K562 (cell line): ENCODE results near the gene EPPIN. TPM values are rescaled to one million over a fixed set of nuclear protein-coding genes. Genes with fewer than 3 reads are reported as not detected.

ENCODE experiments used
- ATAC-seq: fragments of 200-7000 bp; cut with Tn5 transposase; 3 replicates; pipeline ENCODE4 v1.9.1; 2020; ENCODE audit warnings: moderate library complexity
- BruUV-seq: library from RNA; stranded (reverse); fragments of 400-500 nt; replicated peaks from 2 replicates; lab custom pipeline; 2021; lab: Mats Ljungman, UMichigan
- CTCF ChIA-PET: fragments of 300-600 bp; formaldehyde crosslinking; extraction: SDS; loops from one replicate; lab custom pipeline; 2021; ENCODE audit warnings: low intra/inter-chr PET ratio; lab: Yijun Ruan, JAX
- POLR2A ChIA-PET: fragments of 300-600, 350-650 bp; sonication (Branson Sonifier 250); formaldehyde crosslinking; extraction: SDS; loops from one replicate; lab custom pipeline; 2021; ENCODE audit warnings: antibody characterized with exemption, inconsistent platforms; lab: Yijun Ruan, JAX
- DNase-seq, 4 experiments: peaks; one replicate each; pipeline versions ENCODE4 v3.0.0 to v3.0.0-alpha.2; 2011 to 2018; ENCODE audit warnings: low spot score in 3 of 4, mixed read lengths in 3 of 4; ENCODE audit errors: extremely low read depth in 1 of 4
- FAIRE-seq: peaks from 2 replicates; lab custom pipeline; 2011; peaks lifted over from hg19 to GRCh38; lab: Jason Lieb, UNC
- H2AFZ ChIP-seq: 2 replicates; pipeline ENCODE4 v1.6.0; 2011; ENCODE audit warnings: low read depth, low read length, control low read depth, inconsistent platforms
- H3K27ac ChIP-seq: fragments of 200-600 bp; 3 replicates; pipeline ENCODE4 v1.8.0; 2011; ENCODE audit warnings: low read depth, mild to moderate bottlenecking, control low read depth, inconsistent platforms, low read length, moderate library complexity, mixed read lengths; ENCODE audit errors: extremely low read depth
- H3K27me3 ChIP-seq, 2 experiments: fragments of 300-600 bp in 1 of 2; 2 replicates in 1 of 2; 3 replicates in 1 of 2; pipeline versions ENCODE4 v1.6.0 to v1.8.0; 2011; ENCODE audit warnings: inconsistent platforms in 2 of 2, low read length in 2 of 2, mild to moderate bottlenecking in 1 of 2, mixed read lengths in 1 of 2, moderate library complexity in 1 of 2; ENCODE audit not compliant: control insufficient read depth in 2 of 2, insufficient read depth in 2 of 2
- H3K36me3 ChIP-seq: fragments of 300-600 bp; 3 replicates; pipeline ENCODE4 v1.8.0; 2011; ENCODE audit warnings: mild to moderate bottlenecking, low read length, inconsistent platforms; ENCODE audit not compliant: control insufficient read depth, insufficient read depth
- H3K4me1 ChIP-seq, 2 experiments: fragments of 200-600 bp in 1 of 2; replicated peaks in 1 of 2; 2 replicates in 1 of 2; 3 replicates in 1 of 2; pipeline versions ENCODE4 v1.5.1 to v1.8.0; 2011; ENCODE audit warnings: inconsistent platforms in 2 of 2, low read length in 2 of 2, mild to moderate bottlenecking in 1 of 2, mixed read lengths in 1 of 2, moderate library complexity in 1 of 2; ENCODE audit not compliant: control insufficient read depth in 2 of 2, insufficient read depth in 2 of 2
- H3K4me2 ChIP-seq: 2 replicates; pipeline ENCODE4 v1.6.1; 2011; ENCODE audit warnings: low read length, control low read depth, inconsistent platforms, mixed read lengths; ENCODE audit not compliant: insufficient read depth
- H3K4me3 ChIP-seq: fragments of 200-600 bp; sonication (generic), shearing (Covaris generic); 2 replicates; pipeline ENCODE4 v1.5.1; 2016; ENCODE audit warnings: control low read depth, inconsistent platforms
- H3K79me2 ChIP-seq: fragments of 200-600 bp; 3 replicates; pipeline ENCODE4 v1.8.0; 2011; ENCODE audit warnings: low read length, inconsistent platforms; ENCODE audit not compliant: control insufficient read depth, insufficient read depth
- H3K9ac ChIP-seq, 2 experiments: 2 replicates each; pipeline versions ENCODE4 v1.6.0 to v1.6.1; 2011; ENCODE audit warnings: low read depth in 2 of 2, low read length in 2 of 2, control low read depth in 1 of 2, inconsistent platforms in 1 of 2, mild to moderate bottlenecking in 1 of 2, mixed read lengths in 1 of 2; ENCODE audit not compliant: insufficient read depth in 1 of 2
- H3K9me1 ChIP-seq: one replicate; pipeline ENCODE4 v1.6.0; 2011; ENCODE audit warnings: inconsistent platforms, mild to moderate bottlenecking, low read length, moderate library complexity; ENCODE audit not compliant: control insufficient read depth, insufficient read depth
- H3K9me3 ChIP-seq: replicated peaks from 2 replicates; pipeline ENCODE4 v1.5.1; 2011; ENCODE audit warnings: low read depth, low read length, inconsistent platforms; ENCODE audit not compliant: control insufficient read depth, insufficient read depth
- H4K20me1 ChIP-seq: replicated peaks from 2 replicates; pipeline ENCODE4 v1.6.1; 2011; ENCODE audit warnings: low read length, inconsistent platforms, mixed read lengths; ENCODE audit not compliant: control insufficient read depth, insufficient read depth
- C11orf30 ChIP-seq: fragments of 450-650 bp; IDR thresholded peaks from 2 replicates; pipeline ENCODE4 v1.6.1; 2016; ENCODE audit warnings: low read depth, mild to moderate bottlenecking
- CBX5 ChIP-seq: IDR thresholded peaks from 2 replicates; pipeline ENCODE4 v1.6.1; 2014; ENCODE audit warnings: low read depth, borderline replicate concordance
- DDX20 ChIP-seq: fragments of 450-650 bp; IDR thresholded peaks from 2 replicates; pipeline ENCODE4 v1.6.1; 2016; ENCODE audit warnings: missing genetic modification characterization, low read depth, mild to moderate bottlenecking, missing compliant biosample characterization, moderate library complexity
- FOSL1 ChIP-seq: fragments of 200-800 bp; sonication (Bioruptor generic); conservative IDR thresholded peaks from 2 replicates; pipeline ENCODE4 v1.6.1; 2016; ENCODE audit warnings: missing genetic modification characterization, missing compliant biosample characterization
- HDAC2 ChIP-seq: fragments of 450-650 bp; IDR thresholded peaks from 2 replicates; pipeline ENCODE4 v1.6.1; 2016; ENCODE audit warnings: mild to moderate bottlenecking
- MEF2D ChIP-seq: conservative IDR thresholded peaks from 2 replicates; pipeline ENCODE4 v1.6.1; 2016; ENCODE audit warnings: low read depth, missing genetic modification characterization, missing compliant biosample characterization
- NUFIP1 ChIP-seq: fragments of 450-650 bp; IDR thresholded peaks from 2 replicates; pipeline ENCODE4 v1.6.1; 2018; ENCODE audit not compliant: partially characterized antibody
- PURB ChIP-seq: sonication (generic); formaldehyde crosslinking; IDR thresholded peaks from 2 replicates; pipeline ENCODE4 v1.9.0; 2021; ENCODE audit warnings: low read depth, mild to moderate bottlenecking, missing genetic modification reagents
- TAF7 ChIP-seq: fragments of 450-650 bp; IDR thresholded peaks from 2 replicates; pipeline ENCODE4 v1.6.1; 2016; ENCODE audit warnings: missing genetic modification characterization, missing compliant biosample characterization
- ZC3H8 ChIP-seq: fragments of 450-650 bp; IDR thresholded peaks from 2 replicates; pipeline ENCODE4 v1.6.1; 2017
- WGBS: fragments of 100-300 bp; shearing (Covaris generic); methylation state at CpG from one replicate; pipeline ENCODE4 v1.1.6; 2016; ENCODE audit warnings: low coverage, mixed read lengths; ENCODE audit not compliant: insufficient coverage; ENCODE audit errors: missing lambda C conversion rate; 5-methylcytosine and 5-hydroxymethylcytosine counted together
- in situ Hi-C: fragments of 300-500 bp; cut with MboI; formaldehyde crosslinking; loops from 4 replicates; pipeline ENCODE4 v1.15.0; 2018; ENCODE audit warnings: inconsistent platforms, mixed read lengths
- intact Hi-C: fragments of 100-400 bp; cut with micrococcal nuclease; formaldehyde crosslinking; loops from 2 replicates; pipeline ENCODE4 v1.14.2; 2022
- polyA plus RNA-seq, 8 experiments: library from polyadenylated mRNA; depleted of rRNA in 4 of 8; stranded (reverse) in 5 of 8; unstranded in 3 of 8; fragments of >200 nt; fragmentation: Nextera tagmentation in 2 of 8; fragmentation: Illumina TruSeq in 1 of 8; extraction: Ambion mirVana in 2 of 8; extraction: Trizol in 1 of 8; gene quantifications; 2 replicates each; pipeline versions ENCODE4 v1.2.1 to v1.2.3, GENCODE V29; 2011 to 2014; ENCODE audit warnings: inconsistent platforms in 1 of 8, missing spikeins in 1 of 8
- total RNA-seq, 7 experiments: library from RNA; depleted of rRNA in 6 of 7; stranded (reverse); fragments of >200 nt in 6 of 7; fragmentation: Illumina TruSeq in 2 of 7; extraction: Trizol in 2 of 7; gene quantifications; 2 replicates each; pipeline versions ENCODE4 v1.2.1 to v1.2.3, GENCODE V29; 2011 to 2021; ENCODE audit warnings: low replicate concordance in 1 of 7
- TF ChIP-seq, protein P1 (sequence below): fragments of 450-650 bp; formaldehyde crosslinking; IDR thresholded peaks from 2 replicates; pipeline ENCODE4 v1.4.0; 2022; ENCODE audit warnings: missing genetic modification characterization
- TF ChIP-seq, protein P2 (sequence below), 2 experiments: fragments of 450-650 bp in 1 of 2; sonication (generic) in 1 of 2; formaldehyde crosslinking in 1 of 2; IDR thresholded peaks in 1 of 2; conservative IDR thresholded peaks in 1 of 2; 2 replicates each; pipeline versions ENCODE4 v1.6.1 to v1.8.1; 2016 to 2023; ENCODE audit warnings: mild to moderate bottlenecking in 2 of 2, moderate library complexity in 2 of 2, inconsistent platforms in 1 of 2, missing genetic modification reagents in 1 of 2
- TF ChIP-seq, protein P3 (sequence below): fragments of 200-800 bp; sonication (Bioruptor generic); IDR thresholded peaks from 2 replicates; pipeline ENCODE4 v1.6.1; 2017; ENCODE audit warnings: missing genetic modification characterization, missing compliant biosample characterization
- TF ChIP-seq, protein P4 (sequence below): sonication (generic); formaldehyde crosslinking; IDR thresholded peaks from 2 replicates; pipeline ENCODE4 v1.8.1; 2023; ENCODE audit warnings: mild to moderate bottlenecking, missing genetic modification reagents

EPPIN gene
- total and polyA plus RNA-seq, 9 of the 15 experiments (the other 6 are each of a cell fraction or from before 2014, with no cell fraction given): not detected

DNA sequence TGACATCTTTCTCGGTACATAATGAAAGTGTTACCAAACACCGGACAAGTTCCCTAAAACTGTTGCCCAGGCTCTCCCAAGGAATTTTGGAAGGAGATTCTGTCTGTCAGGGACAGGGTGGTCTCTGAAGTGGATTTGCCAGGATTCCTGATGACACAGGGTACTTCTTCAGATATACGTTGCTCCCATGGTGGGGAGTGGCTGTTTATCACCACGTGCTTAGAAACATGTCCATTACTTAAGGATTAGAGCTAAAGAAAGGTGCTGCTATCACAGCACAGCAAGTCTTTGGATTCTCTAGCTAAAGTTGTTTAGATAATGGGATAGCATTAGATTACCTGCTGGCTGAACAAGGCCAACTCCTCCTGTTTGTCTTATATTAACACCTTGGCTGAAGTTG is 38.1 kb downstream of the EPPIN start (continued):
- TF ChIP-seq, protein P1, sequence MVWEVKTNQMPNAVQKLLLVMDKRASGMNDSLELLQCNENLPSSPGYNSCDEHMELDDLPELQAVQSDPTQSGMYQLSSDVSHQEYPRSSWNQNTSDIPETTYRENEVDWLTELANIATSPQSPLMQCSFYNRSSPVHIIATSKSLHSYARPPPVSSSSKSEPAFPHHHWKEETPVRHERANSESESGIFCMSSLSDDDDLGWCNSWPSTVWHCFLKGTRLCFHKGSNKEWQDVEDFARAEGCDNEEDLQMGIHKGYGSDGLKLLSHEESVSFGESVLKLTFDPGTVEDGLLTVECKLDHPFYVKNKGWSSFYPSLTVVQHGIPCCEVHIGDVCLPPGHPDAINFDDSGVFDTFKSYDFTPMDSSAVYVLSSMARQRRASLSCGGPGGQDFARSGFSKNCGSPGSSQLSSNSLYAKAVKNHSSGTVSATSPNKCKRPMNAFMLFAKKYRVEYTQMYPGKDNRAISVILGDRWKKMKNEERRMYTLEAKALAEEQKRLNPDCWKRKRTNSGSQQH (CRISPR knock-in tag): no peak

- intact Hi-C loops (no loop called here), in situ Hi-C loops (no loop called here)
- H3K9me1 ChIP-seq: no peaks in the 10 kb centered on the region
- H2AFZ ChIP-seq: no peak overlapping the region
- POLR2A ChIA-PET: no interaction called here
- H3K9ac ChIP-seq: no peak overlapping the region
- H3K4me3 ChIP-seq: no peak overlapping the region
- CTCF ChIA-PET: no interaction called here
- WGBS: 1% methylated on average over 7 of the region's 7 CpGs
- 0 out of 2 replicates have a peak overlapping the region, but pooled peaks have one; percentile 8 for H3K4me2 ChIP-seq
- peaks cover 0 to 7% of the 10 kb centered on the region in 2 experiments; a peak in 3 of 5 replicates for H3K4me1 ChIP-seq
- H3K79me2 ChIP-seq: no peaks in the 10 kb centered on the region
- H4K20me1 ChIP-seq: no peaks in the 10 kb centered on the region
- BruUV-seq: no TSS peak
- H3K27me3 ChIP-seq: peaks cover 0 to 3% of the 10 kb centered on the region in 2 experiments; a peak in 1 of 5 replicates
- H3K9me3 ChIP-seq: no peaks in the 10 kb centered on the region
- ATAC-seq (peak; percentile 49), DNase-seq (no peak), FAIRE-seq (no peak)
- H3K36me3 ChIP-seq: no peaks in the 10 kb centered on the region
- no peak overlapping the region; the same call in 2 of the 3 replicates for H3K27ac ChIP-seq
- TF ChIP-seq ZC3H8 (no peak), DDX20 (tag) (no peak), C11orf30 (0 out of 2 replicates have a peak, but pooled peaks have one; percentile 5), TAF7 (no peak), PURB (CRISPR knock-in tag) (no peak), MEF2D (no peak), HDAC2 (no peak), CBX5 (no peak), NUFIP1 (no peak), FOSL1 (tag) (no peak)
- TF ChIP-seq, protein P2, sequence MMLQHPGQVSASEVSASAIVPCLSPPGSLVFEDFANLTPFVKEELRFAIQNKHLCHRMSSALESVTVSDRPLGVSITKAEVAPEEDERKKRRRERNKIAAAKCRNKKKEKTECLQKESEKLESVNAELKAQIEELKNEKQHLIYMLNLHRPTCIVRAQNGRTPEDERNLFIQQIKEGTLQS (IDR thresholded peaks at IDR 0.05): peak; percentile 32; the same call in 1 of the 2 replicates
- TF ChIP-seq, protein P2 (CRISPR knock-in tag; conservative IDR thresholded peaks at IDR 0.05): no peak
- TF ChIP-seq, protein P3, sequence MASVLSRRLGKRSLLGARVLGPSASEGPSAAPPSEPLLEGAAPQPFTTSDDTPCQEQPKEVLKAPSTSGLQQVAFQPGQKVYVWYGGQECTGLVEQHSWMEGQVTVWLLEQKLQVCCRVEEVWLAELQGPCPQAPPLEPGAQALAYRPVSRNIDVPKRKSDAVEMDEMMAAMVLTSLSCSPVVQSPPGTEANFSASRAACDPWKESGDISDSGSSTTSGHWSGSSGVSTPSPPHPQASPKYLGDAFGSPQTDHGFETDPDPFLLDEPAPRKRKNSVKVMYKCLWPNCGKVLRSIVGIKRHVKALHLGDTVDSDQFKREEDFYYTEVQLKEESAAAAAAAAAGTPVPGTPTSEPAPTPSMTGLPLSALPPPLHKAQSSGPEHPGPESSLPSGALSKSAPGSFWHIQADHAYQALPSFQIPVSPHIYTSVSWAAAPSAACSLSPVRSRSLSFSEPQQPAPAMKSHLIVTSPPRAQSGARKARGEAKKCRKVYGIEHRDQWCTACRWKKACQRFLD (CRISPR knock-in tag): no peak
- TF ChIP-seq, protein P4, sequence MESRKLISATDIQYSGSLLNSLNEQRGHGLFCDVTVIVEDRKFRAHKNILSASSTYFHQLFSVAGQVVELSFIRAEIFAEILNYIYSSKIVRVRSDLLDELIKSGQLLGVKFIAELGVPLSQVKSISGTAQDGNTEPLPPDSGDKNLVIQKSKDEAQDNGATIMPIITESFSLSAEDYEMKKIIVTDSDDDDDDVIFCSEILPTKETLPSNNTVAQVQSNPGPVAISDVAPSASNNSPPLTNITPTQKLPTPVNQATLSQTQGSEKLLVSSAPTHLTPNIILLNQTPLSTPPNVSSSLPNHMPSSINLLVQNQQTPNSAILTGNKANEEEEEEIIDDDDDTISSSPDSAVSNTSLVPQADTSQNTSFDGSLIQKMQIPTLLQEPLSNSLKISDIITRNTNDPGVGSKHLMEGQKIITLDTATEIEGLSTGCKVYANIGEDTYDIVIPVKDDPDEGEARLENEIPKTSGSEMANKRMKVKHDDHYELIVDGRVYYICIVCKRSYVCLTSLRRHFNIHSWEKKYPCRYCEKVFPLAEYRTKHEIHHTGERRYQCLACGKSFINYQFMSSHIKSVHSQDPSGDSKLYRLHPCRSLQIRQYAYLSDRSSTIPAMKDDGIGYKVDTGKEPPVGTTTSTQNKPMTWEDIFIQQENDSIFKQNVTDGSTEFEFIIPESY (CRISPR knock-in tag): no peak
These were observed 38.9 kb downstream of the EPPIN start for GRCh38 chr20:45508068-45508886.
